Lung (tissue), 12 donors: ENCODE measurements around the gene SIGLEC9. TPM values are rescaled to one million over a fixed set of nuclear protein-coding genes. Genes with fewer than 3 reads are reported as not detected.

ENCODE experiments used
- ATAC-seq: fragments of 200-7000 bp; cut with Tn5 transposase; one replicate; pipeline ENCODE4 v1.9.1; 2020; ENCODE audit warnings: moderate number of reproducible peaks; ENCODE audit not compliant: insufficient read depth, low FRiP score
- DNase-seq, 3 donors: peaks; one replicate each; pipeline ENCODE4 v3.0.0-alpha.2; 2013 to 2017
- H3K27ac ChIP-seq, 2 donors: one replicate each; pipeline ENCODE4 v1.5.1; 2013; ENCODE audit warnings: mild to moderate bottlenecking in 2 of 2, moderate library complexity in 2 of 2, control low read depth in 1 of 2, inconsistent platforms in 1 of 2, low read depth in 1 of 2, low read length in 1 of 2
- H3K27me3 ChIP-seq, 3 donors: one replicate each; pipeline ENCODE4 v1.5.1; 2013; ENCODE audit warnings: low read length in 2 of 3; ENCODE audit not compliant: control insufficient read depth in 3 of 3, insufficient read depth in 3 of 3
- H3K36me3 ChIP-seq, 4 donors: one replicate each; pipeline ENCODE4 v1.5.1; 2013; ENCODE audit warnings: low read length in 4 of 4, mild to moderate bottlenecking in 1 of 4, moderate library complexity in 1 of 4; ENCODE audit not compliant: control insufficient read depth in 4 of 4, insufficient read depth in 4 of 4
- H3K4me1 ChIP-seq, 5 donors: one replicate each; pipeline ENCODE4 v1.5.1; 2013; ENCODE audit warnings: low read length in 5 of 5, mild to moderate bottlenecking in 2 of 5, moderate library complexity in 1 of 5; ENCODE audit not compliant: control insufficient read depth in 5 of 5, insufficient read depth in 5 of 5
- H3K4me3 ChIP-seq: one replicate; pipeline ENCODE4 v1.5.1; 2013; ENCODE audit warnings: mild to moderate bottlenecking, control low read depth, moderate library complexity
- H3K9ac ChIP-seq, 2 donors: one replicate each; pipeline ENCODE4 v1.5.1; 2013; ENCODE audit warnings: low read length in 2 of 2, control low read depth in 1 of 2; ENCODE audit not compliant: insufficient read depth in 1 of 2
- H3K9me3 ChIP-seq, 4 donors: one replicate each; pipeline ENCODE4 v1.5.1; 2013; ENCODE audit warnings: low read length in 3 of 4, mild to moderate bottlenecking in 1 of 4, moderate library complexity in 1 of 4; ENCODE audit not compliant: control insufficient read depth in 4 of 4, insufficient read depth in 3 of 4
- CTCF ChIP-seq: IDR thresholded peaks from 2 replicates; pipeline ENCODE4 v1.5.1; 2012; ENCODE audit warnings: mild to moderate bottlenecking; ENCODE audit errors: control extremely low read depth, extremely low read depth
- WGBS, 2 donors: extraction: QIAGEN DNeasy Blood & Tissue Kit; methylation state at CpG; one replicate each; pipeline ENCODE4 v1.1.7; 2013; 5-methylcytosine and 5-hydroxymethylcytosine counted together
- polyA plus RNA-seq, 2 donors: library from polyadenylated mRNA; stranded (reverse); fragments of 200-250 nt; gene quantifications; one replicate each; pipeline ENCODE4 v1.2.1, GENCODE V29; 2013
- total RNA-seq, 2 donors: library from RNA; depleted of rRNA in 1 of 2; stranded (reverse); fragments of >200 nt in 1 of 2; gene quantifications; one replicate each; pipeline ENCODE4 v1.2.1, GENCODE V29; 2014 to 2021
- donor health status: control.
- donor health status: control.
- donor health status: Bipolar disorder and iron deficiency.
- donor health status: healthy.
- donor health status: DM: yes; HTN: yes; CAD: no.

Gene SIGLEC9
- total and polyA plus RNA-seq, 4 donors = 4.3 to 57.0 (median 15.1) TPM

DNA sequence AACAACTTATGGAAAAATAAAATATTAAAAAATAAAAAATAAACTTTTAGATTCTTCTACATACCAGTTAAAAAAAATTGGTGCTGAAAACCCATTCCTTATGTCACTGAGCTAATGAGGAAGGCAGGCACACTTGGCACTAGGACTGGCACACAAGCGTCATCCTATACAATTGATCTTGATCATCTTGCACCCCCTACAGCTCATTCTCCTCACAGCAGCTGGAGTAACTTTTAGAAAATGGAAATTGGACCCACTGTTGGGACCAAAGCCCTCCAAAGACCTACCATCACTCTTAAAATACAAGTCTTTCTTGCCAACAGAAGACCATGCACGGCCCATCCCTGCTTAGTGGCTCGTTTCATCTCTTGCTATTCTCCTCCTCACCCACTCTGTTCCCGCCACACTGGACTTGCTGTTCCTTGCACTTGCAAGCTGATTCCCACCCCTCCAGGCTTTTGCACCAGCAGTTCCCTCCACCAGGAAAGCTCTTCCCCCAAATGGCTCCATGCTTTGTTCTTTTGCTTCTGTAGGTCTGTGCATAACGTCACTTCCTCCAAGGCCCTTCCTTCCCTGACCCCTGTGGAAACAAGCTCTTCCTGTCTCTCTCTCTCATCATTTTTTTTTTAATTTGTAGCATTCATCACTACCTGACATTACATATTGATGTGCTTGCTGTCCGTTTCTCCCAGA, 28.1 kb upstream of the SIGLEC9 start:
- no peak overlapping the region for H3K27ac ChIP-seq
- H3K4me3 ChIP-seq = no peak overlapping the region
- peaks cover 0 to 20% (median 2%) of the 10 kb centered on the region in 4 donors for H3K36me3 ChIP-seq
- no peak for ATAC-seq
- WGBS, 2 donors = 74 to 83% methylated on average over 6 of the region's 6 CpGs
- TF ChIP-seq CTCF = no peak
- no peak overlapping the region for H3K9ac ChIP-seq
- peaks cover 0 to 4% (median 0%) of the 10 kb centered on the region in 5 donors for H3K4me1 ChIP-seq
- DNase-seq = no peak
- H3K9me3 ChIP-seq = no peaks in the 10 kb centered on the region
- H3K27me3 ChIP-seq = no peaks in the 10 kb centered on the region

DNA sequence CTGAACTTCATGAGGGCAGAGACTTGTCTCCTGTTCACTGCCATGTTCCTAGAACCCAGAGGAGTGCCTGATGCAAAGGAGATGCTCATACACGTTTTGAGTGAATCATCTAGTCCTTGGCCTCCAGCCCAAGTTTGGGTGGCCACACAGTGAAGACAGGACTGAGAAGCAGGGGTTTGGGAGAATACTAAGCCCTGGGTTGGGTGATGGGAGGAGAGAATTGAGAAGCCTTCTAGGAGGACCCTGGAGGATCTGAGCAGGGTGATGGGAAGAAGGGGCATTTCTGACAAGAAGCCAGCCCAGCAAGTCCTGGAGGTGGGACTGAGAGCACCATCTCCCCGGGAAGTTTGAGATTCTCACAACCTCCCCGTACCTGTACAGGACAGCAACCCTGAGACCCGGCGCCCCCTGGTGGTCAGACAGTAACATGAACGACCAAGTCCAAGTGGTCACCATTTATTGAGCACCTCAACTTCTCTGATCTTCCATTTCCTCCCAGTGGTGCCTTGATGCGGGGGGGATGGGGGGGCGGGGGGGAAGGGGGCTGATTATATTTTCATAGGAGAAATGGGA, 27.5 kb upstream of the SIGLEC9 start:
- no peaks in the 10 kb centered on the region for H3K9me3 ChIP-seq
- H3K9ac ChIP-seq = no peak overlapping the region
- no peak overlapping the region for H3K27ac ChIP-seq
- peak; percentile 20 to 64 (median 35) for DNase-seq
- no peak overlapping the region for H3K4me3 ChIP-seq
- H3K4me1 ChIP-seq = peaks cover 0 to 4% (median 0%) of the 10 kb centered on the region in 5 donors
- peaks cover 0 to 21% (median 2%) of the 10 kb centered on the region in 4 donors for H3K36me3 ChIP-seq
- no peaks in the 10 kb centered on the region for H3K27me3 ChIP-seq
- ATAC-seq = no peak
- WGBS, 2 donors = 14 to 24% methylated on average over 8 of the region's 8 CpGs
- TF ChIP-seq CTCF = peak; percentile 49

GRCh38 chr19:51097796-51098195, 26.9 kb upstream of the SIGLEC9 start:
- Histone ChIP-seq H3K4me1 (peaks cover 0 to 4% (median 0%) of the 10 kb centered on the region in 5 donors), H3K9me3 (no peaks in the 10 kb centered on the region), H3K9ac (no peak overlapping the region), H3K27me3 (no peaks in the 10 kb centered on the region), H3K36me3 (peaks cover 0 to 24% (median 3%) of the 10 kb centered on the region in 4 donors), H3K4me3 (no peak overlapping the region), H3K27ac (no peak overlapping the region)
- DNase-seq (no peak), ATAC-seq (no peak)
- no peak for TF ChIP-seq CTCF
- WGBS, 2 donors = 89 to 91% methylated on average over 20 of the region's 20 CpGs
